HG02852 (cell line): ENCODE results near the gene MAST4.

Source experiments
- ATAC-seq: cut with Tn5 transposase; IDR thresholded peaks from one replicate; pipeline ENCODE4 v1.9.1; 2021; ENCODE audit warnings: mild to moderate bottlenecking, moderate library complexity; ENCODE audit not compliant: unreplicated experiment

MAST4 gene

GRCh38 chr5:67031692-67032091 lies 435.5 kb downstream of the MAST4 start:
- no peak for ATAC-seq

DNA sequence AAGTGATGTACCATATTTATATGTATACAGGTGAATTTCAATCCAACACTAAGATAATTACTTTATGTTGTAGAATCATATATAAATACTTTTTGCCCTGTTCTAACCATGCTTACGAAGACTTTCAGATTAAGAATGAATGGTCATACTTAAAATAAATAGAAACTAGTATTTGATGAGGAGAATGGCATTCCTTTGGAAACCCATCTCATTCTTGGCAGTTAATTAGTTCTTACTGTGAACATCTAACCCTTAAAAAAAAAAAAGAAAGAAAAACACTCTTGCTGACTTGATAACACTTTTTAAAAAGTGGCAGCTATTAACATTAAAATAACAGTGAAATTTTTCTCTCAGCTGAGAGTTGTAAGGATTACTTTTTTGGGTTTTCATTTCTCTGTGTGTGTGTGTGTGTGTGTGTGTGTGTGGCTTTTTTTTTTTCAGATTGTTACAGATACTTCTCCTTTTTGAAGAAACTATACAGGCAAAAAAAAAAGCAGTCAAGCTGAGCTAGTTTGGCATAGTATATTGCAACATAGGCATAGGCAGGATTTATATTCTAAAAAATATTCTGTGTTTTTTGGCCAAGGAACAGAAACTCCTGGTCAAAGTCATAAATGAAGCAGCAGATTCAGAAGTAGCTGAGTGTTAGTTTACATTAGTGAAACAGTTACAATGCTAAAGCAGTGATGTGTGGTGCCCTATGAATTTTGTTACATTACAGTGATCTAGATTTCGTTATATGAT lies 436.9 kb downstream of the MAST4 start:
- no peak for ATAC-seq

DNA sequence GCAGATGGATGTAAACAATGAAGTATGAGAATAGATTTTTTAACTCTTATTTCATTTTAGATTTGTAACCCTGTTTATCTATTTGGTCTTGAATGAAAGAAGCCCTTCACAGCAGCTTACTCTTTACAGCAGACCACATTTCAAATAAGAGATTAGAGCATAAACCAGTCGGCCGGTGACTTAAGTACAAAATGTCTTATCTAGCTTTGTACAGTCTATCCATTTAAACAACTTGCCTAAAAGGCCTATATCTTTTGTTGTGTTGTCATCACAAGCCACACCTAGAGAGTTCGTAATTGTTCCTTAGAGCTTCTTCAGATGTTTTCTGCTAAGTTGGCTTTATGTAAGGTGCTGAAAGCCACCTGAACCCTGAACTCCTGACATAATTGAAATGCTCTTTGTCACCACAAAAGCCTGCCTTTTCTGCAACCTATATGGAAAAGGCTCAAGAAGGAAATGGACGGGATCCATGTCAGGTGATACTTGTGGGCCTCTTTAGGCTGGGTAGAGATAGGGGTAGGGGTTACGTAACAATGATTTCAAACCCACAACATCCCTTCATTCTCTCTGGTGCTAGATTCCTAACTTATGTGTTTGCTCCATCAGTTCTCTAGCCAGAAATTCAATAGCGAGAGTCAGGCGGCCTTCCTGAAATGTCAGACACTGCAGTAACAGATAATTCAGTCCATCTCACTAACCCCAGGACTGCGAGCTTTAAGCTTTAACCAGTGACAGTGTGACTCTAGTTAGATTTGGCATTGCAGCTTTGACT lies 437.9 kb downstream of the MAST4 start:
- ATAC-seq: no peak

DNA sequence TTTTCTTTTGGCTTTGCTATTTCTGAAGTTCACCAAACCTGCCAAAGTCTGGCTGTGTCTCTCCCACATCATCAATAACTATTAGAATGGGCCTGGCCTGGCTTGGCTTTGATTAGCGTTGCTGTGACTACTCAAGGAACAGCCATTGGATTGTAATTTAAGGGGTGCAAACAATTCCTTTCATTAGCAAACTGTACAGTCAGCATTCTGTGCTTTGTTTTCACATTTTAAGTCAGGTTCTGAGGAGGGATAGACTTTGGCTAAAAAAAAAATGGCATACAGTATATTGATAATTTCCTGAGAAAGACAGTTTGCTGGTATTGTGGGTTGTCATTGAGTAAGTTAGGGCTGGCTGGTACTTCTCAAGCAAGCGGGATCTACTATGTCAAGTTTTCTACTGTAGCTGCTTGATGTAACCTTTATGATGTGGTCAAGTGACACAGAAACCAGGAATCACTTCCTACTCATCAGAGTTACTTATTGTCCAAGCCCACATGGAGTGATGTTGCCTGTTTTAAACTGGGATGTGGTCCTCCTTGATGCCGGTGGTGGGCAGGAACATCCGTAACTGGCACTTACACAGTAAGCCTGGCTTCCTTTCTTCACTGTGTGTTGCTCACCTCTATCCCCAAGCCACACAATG lies 439.0 kb downstream of the MAST4 start:
- ATAC-seq: no peak

- ATAC-seq: no peak
These were observed 441.0 kb downstream of the MAST4 start for GRCh38 chr5:67037171-67037570.

- ATAC-seq: no peak
These were observed 442.8 kb downstream of the MAST4 start for GRCh38 chr5:67038817-67039603.

DNA sequence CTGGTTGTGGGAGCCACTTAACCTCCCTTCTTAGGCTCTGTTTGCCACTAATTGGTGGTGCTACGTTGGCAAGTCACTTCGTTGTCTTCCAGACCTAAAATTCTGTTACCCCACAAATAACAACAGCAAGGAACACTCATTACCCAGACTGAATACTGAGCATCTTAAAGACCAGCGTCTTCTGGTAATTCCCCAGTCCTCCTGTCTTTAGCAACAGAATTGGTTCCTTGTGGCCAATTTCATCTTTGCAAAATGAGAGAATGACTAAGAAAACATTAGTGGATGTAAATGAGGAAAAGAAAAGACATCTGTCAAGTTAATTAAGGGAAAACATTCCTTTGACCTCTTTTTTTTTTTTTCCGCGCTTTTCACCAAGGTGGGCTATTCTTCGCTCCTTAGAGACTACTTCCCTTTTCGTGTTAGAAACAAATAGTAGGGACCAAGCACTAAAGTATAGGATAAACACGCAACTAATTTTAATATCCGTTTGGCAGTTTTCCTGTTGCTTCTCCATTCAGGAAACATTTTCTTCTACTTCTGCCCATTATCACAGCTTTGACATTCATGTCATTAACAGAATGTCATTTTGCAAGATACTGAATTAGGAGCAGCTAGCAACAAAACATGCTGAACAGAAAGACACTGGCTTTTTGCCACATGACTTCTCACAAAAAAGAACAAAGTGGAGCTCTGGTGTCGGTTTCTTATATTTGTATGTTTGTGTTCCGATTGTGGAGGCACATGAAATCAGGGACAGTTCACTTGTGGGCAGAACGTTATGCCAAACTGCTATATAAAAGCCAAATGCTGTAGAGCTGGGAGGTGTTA lies 446.2 kb downstream of the MAST4 start:
- no peak for ATAC-seq

DNA sequence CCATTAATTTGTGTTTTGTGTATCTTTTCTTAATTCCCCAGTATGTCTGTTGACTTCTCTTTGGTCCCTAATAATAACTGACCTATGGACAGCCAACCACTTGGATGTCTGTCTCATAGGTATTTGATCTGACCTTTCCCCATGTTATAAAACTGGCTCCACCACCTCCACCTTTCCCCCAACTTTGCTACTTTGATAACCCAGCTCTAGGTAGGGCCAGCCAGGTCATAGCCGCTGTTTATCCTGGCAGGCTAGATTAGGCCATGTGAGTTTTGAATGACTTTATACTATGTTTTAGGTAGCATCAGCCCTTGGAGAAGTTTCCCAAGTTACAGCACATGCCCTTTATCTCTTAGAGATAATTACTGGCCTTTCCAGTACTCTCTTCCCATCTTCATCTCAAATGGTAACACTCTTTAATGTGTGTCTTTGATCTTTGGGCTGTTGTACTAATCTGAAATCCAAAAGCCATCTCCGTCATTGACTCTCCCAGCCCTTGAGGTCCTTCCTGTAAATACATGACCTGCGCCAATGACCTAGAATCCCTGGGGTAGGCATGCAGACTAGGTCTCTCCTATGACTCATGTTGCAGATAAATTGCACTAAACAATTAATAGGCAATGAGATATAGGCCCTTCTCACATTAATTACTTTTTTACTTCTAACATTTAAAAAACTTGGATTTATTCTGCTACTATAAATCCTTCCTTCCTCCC lies 447.8 kb downstream of the MAST4 start:
- no peak for ATAC-seq

DNA sequence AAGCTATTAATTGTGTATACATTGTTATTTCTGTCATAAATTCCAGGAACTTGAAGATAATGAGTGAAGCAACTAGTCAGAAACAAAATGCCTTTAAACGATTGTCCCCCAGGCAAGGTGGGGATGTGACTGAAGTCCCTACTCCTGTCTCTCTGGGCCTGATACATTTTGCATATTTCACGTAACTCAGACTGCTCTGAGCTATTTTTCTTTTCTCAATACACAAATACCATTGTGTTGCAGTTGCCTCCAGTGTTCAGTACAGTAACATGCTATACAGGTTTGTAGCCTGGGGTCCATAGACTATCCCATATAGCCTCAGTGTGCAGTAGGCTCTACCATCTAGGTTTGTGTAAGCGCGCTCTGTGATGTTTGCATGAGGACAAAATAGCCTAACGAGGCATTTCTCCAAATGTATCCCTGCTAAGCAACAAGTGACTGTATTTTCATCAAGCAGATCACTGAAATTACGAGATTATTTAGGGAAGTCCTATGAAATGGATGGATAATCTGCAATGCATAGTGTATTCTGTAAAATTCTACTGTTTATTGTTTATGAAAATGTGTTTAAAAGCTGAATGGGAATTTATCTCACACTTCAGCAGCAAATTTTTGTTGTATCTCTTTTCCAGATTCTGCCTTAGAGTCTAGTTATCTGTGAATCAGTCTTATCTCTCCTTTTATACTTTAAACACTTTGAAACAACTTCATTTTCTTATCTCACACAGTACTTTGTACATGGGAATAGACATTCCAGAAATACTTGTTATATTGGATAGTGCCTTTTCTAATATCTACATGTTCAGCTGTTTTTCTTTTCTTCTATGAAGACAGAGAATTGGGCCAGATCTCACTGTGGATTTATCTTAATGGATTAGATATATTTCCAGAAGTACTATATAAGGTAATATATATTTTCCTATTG lies 449.9 kb downstream of the MAST4 start:
- no peak for ATAC-seq

- ATAC-seq: no peak
These were observed 451.0 kb downstream of the MAST4 start for GRCh38 chr5:67047160-67047559.

GRCh38 chr5:67047616-67048015 lies 451.4 kb downstream of the MAST4 start:
- ATAC-seq: no peak

DNA sequence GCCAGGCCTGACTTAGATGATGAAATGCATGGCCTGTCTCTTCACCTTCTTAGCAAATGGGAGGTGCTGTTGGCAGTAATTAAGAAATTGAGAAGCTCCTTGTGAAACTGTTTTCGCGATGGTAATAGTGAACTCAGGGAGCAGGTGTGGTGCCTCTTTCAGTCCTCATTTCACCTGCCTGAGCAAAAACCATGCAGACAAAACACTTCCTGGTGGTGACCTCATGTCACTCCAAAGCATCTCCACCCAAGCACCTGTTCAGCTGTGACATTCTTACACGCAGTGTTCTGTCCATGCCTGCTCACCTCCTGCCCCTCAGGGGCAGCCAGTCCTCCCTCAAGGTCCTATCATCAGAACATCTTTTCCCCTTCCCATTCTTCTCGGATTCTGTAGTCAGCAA lies 453.9 kb downstream of the MAST4 start:
- no peak for ATAC-seq

DNA sequence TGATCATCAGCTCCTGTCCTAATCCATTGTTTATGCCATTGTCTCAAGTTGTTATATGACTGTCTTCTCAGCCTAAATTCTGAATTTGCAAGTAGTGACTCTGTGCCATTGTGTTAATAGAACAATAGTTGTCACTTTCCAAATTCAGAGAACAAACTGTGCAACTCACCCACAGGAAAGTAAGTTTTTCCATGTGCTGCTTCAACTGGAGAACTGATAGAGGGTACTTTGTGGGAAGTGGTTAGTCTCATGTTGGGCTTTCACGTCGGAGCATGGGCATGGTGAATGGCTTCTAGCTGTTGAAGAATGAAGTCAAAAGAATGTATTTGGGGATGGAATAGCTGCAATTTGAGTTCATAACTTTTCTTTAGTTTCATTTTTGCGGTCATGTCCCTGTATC lies 454.4 kb downstream of the MAST4 start:
- ATAC-seq: no peak

GRCh38 chr5:67051164-67051563 lies 455.0 kb downstream of the MAST4 start:
- no peak for ATAC-seq

DNA sequence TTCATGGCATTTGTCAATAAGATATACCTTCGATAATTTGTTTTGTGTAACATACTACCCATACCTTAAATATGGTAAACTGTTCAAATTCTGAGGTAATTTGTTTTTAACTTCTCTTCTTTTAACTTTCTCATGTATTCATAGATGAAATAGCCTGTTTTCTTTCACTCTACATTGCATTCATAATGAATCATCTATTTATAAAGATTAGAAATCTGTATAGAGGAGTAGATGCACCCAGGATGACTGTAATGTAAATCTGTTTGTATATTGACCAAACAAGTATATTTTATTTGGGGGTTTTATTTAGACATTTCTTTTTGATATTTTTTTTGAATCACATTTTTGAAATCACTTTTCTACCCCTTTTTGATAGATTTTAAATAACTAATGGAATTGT lies 455.8 kb downstream of the MAST4 start:
- no peak for ATAC-seq

- no peak for ATAC-seq
These were observed 457.0 kb downstream of the MAST4 start for GRCh38 chr5:67053229-67053628.

DNA sequence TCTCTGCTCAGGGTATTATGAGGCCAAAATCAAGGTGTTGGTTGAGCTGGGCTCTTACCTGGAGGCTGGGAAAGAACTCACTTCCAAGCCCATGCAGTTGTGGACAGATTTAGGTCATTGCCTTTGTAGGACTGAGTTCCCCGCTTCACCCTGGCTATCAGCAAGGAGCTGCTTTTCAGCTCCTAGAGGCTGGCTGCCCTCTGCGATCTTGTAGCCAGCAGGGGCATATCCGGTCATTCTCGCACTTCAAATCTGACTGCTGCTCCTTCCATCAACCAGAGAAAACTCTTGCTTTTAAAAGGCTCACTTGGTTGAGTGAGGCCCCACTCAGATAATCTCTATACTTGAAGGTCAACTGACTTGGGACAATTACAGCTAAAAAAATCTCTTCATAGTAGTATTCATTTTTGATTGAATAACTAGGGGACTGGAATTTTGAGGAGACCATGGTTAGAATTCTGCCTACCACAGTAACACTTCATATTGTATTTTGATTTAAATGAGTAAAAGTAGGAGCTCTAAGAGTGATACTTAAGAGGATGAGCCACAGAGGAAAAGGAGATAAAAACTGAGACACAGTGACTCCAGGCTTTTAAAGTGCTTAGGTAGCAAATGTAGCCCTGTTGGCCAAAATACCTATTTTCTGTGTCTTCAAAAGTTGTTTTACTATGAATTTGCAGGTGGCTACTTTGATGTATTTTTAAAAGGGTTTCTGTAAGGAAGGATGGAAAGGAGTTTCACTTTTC lies 463.0 kb downstream of the MAST4 start:
- ATAC-seq: no peak
